Mesenchymal stem cell (in vitro differentiated cells and primary cell): ENCODE results near the gene CES1.
"Not testable (repeated sequence)": the region's sequence is repeated elsewhere in the genome, so short reads cannot be mapped to it uniquely, and the experiment has no call there.

ENCODE experiments used
- DNase-seq: peaks from one replicate; pipeline ENCODE4 v3.0.0-alpha.2; 2013
- H2AFZ ChIP-seq: one replicate; pipeline ENCODE4 v1.6.1; 2013; ENCODE audit warnings: low read depth, mild to moderate bottlenecking, control low read depth, inconsistent platforms, low read length, moderate library complexity
- H2AK5ac ChIP-seq: 2 replicates; pipeline ENCODE4 v1.6.1; 2013; ENCODE audit warnings: low read length, moderate library complexity, mild to moderate bottlenecking, inconsistent platforms; ENCODE audit not compliant: severe bottlenecking
- H2BK120ac ChIP-seq: one replicate; pipeline ENCODE4 v1.6.1; 2013; ENCODE audit warnings: low read depth, mild to moderate bottlenecking, inconsistent platforms, low read length, moderate library complexity
- H2BK12ac ChIP-seq, 2 experiments: one replicate each; pipeline ENCODE4 v1.6.1; 2013; ENCODE audit warnings: inconsistent platforms in 2 of 2, low read length in 2 of 2, mild to moderate bottlenecking in 2 of 2, moderate library complexity in 2 of 2, control low read depth in 1 of 2
- H2BK15ac ChIP-seq: one replicate; pipeline ENCODE4 v1.6.1; 2013; ENCODE audit warnings: mild to moderate bottlenecking, low read depth, inconsistent platforms; ENCODE audit not compliant: poor library complexity, severe bottlenecking
- H2BK5ac ChIP-seq: 2 replicates; pipeline ENCODE4 v1.6.1; 2013; ENCODE audit warnings: low read depth, mild to moderate bottlenecking, low read length, control low read depth, inconsistent platforms; ENCODE audit not compliant: poor library complexity, severe bottlenecking
- H3K14ac ChIP-seq, 2 experiments: one replicate each; pipeline ENCODE4 v1.6.1; 2013; ENCODE audit warnings: inconsistent platforms in 2 of 2, low read length in 2 of 2, control low read depth in 1 of 2, mild to moderate bottlenecking in 1 of 2, moderate library complexity in 1 of 2
- H3K18ac ChIP-seq, 2 experiments: one replicate each; pipeline ENCODE4 v1.6.1; 2013; ENCODE audit warnings: inconsistent platforms in 2 of 2, low read length in 2 of 2, control low read depth in 1 of 2, low read depth in 1 of 2, mild to moderate bottlenecking in 1 of 2
- H3K23ac ChIP-seq, 2 experiments: one replicate each; pipeline ENCODE4 v1.6.1; 2013; ENCODE audit warnings: inconsistent platforms in 2 of 2, low read length in 2 of 2, mild to moderate bottlenecking in 2 of 2, moderate library complexity in 2 of 2, control low read depth in 1 of 2
- H3K27ac ChIP-seq: 2 replicates; pipeline ENCODE4 v1.5.1; 2013; ENCODE audit warnings: mild to moderate bottlenecking, moderate library complexity, low read length, control low read depth, inconsistent platforms; ENCODE audit not compliant: poor library complexity, severe bottlenecking
- H3K27me3 ChIP-seq, 2 experiments: 2 replicates each; pipeline versions ENCODE4 v1.6.1 to v1.7.0; 2013; ENCODE audit warnings: low read length in 2 of 2, mild to moderate bottlenecking in 2 of 2, moderate library complexity in 2 of 2, control low read depth in 1 of 2, inconsistent platforms in 1 of 2; ENCODE audit not compliant: control insufficient read depth in 1 of 2, insufficient read depth in 1 of 2
- H3K36me3 ChIP-seq, 2 experiments: 2 replicates each; pipeline versions ENCODE4 v1.6.1 to v1.7.0; 2013; ENCODE audit warnings: low read length in 2 of 2, control low read depth in 1 of 2, inconsistent platforms in 1 of 2, low read depth in 1 of 2, mild to moderate bottlenecking in 1 of 2; ENCODE audit not compliant: insufficient read depth in 2 of 2, control insufficient read depth in 1 of 2
- H3K4ac ChIP-seq, 2 experiments: one replicate each; pipeline ENCODE4 v1.6.1; 2013; ENCODE audit warnings: inconsistent platforms in 2 of 2, low read length in 2 of 2, mild to moderate bottlenecking in 2 of 2, moderate library complexity in 2 of 2, control low read depth in 1 of 2, low read depth in 1 of 2
- H3K4me1 ChIP-seq: 2 replicates; pipeline ENCODE4 v1.6.1; 2013; ENCODE audit warnings: low read depth, low read length, control low read depth; ENCODE audit not compliant: control insufficient read depth, insufficient read depth
- H3K4me2 ChIP-seq: 2 replicates; pipeline ENCODE4 v1.6.1; 2013; ENCODE audit warnings: low read length, mild to moderate bottlenecking, inconsistent platforms; ENCODE audit not compliant: poor library complexity, severe bottlenecking
- H3K4me3 ChIP-seq, 2 experiments: 2 replicates each; pipeline versions ENCODE4 v1.5.1 to v1.7.0; 2013; ENCODE audit warnings: low read length in 2 of 2, mild to moderate bottlenecking in 2 of 2, control low read depth in 1 of 2, low read depth in 1 of 2; ENCODE audit not compliant: insufficient read depth in 1 of 2
- H3K79me1 ChIP-seq: replicated peaks from 2 replicates; pipeline ENCODE4 v1.6.1; 2013; ENCODE audit warnings: mild to moderate bottlenecking, control low read depth, low read length, inconsistent platforms; ENCODE audit not compliant: poor library complexity, severe bottlenecking
- H3K9ac ChIP-seq: 2 replicates; pipeline ENCODE4 v1.7.0; 2013; ENCODE audit warnings: mild to moderate bottlenecking, low read length, moderate library complexity
- H3K9me3 ChIP-seq: 2 replicates; pipeline ENCODE4 v1.7.0; 2013; ENCODE audit warnings: mild to moderate bottlenecking, low read length; ENCODE audit not compliant: control insufficient read depth
- H4K8ac ChIP-seq: one replicate; pipeline ENCODE4 v1.6.1; 2013; ENCODE audit warnings: inconsistent platforms, mild to moderate bottlenecking, low read length, moderate library complexity
- H4K91ac ChIP-seq: one replicate; pipeline ENCODE4 v1.6.1; 2013; ENCODE audit warnings: mild to moderate bottlenecking, low read length, inconsistent platforms
- WGBS: methylation state at CpG from one replicate; pipeline ENCODE4 v1.1.7; 2013; ENCODE audit warnings: mixed read lengths; 5-methylcytosine and 5-hydroxymethylcytosine counted together

The CES1 gene

DNA sequence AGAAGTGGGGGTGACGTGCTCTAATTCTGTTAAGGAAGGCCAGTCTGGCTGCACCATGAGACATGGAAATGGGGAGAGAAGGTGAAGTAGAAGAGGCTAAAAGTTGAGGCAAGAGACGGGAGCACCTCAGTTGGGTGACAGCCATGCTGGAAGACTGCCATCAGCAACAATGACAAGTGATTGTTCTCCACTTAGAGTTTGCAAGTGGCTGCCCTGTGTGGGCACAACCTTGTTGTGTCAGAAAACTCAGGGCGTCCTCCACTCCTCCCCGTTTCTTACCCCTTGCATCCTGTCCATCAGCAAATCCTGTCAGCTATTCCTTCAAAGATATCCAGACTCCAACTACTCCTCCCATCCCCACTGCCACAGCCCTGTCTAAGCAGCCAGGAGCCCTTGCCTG is 17.6 kb downstream of the CES1 start:
- 72% methylated on average over 3 of the region's 4 CpGs for WGBS
- no peak overlapping the region for H2BK5ac ChIP-seq

DNA sequence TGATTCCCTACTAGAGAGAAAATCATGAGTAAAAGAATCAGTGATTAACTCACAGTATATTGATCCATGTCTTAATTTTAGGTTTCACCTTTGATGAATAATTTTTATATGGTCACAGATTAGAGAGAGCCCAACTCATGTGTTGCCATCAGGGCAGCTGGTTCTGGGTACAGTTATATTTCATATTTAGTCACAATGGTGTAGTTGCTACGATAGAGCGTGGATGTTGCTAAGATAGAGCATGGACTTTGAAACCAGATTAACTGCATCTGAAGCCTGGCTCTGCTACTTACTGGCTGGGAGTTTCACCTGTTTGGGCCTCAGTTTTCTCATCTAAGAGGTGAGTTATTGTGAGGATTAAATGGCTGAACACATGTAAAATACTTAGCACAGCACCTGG is 18.7 kb downstream of the CES1 start:
- not testable (repeated sequence) for H2AFZ ChIP-seq, H3K18ac ChIP-seq, H3K23ac ChIP-seq, H4K8ac ChIP-seq, H3K4me3 ChIP-seq, H3K9me3 ChIP-seq, H3K27ac ChIP-seq, H3K9ac ChIP-seq, H2BK120ac ChIP-seq, H3K36me3 ChIP-seq, H3K14ac ChIP-seq, DNase-seq, H2BK5ac ChIP-seq, H2BK15ac ChIP-seq, H3K4me2 ChIP-seq, H2AK5ac ChIP-seq, H3K4ac ChIP-seq, H3K79me1 ChIP-seq, H4K91ac ChIP-seq, H3K4me1 ChIP-seq, H2BK12ac ChIP-seq
- WGBS: 76% methylated on average over 1 of the region's 2 CpGs
- H3K27me3 ChIP-seq: peaks cover 0 to 12% of the 10 kb centered on the region in 2 experiments

More for the DNA sequence above, 17.6 kb downstream of the CES1 start:
- Histone ChIP-seq H3K23ac (no peak overlapping the region), H3K4me2 (no peak overlapping the region), H2AFZ (no peak overlapping the region), H4K91ac (no peak overlapping the region), H2BK120ac (no peak overlapping the region), H3K27me3 (peaks cover 0 to 12% of the 10 kb centered on the region in 2 experiments), H3K9ac (no peak overlapping the region), H3K4me3 (no peak overlapping the region), H3K79me1 (no peaks in the 10 kb centered on the region), H2BK15ac (no peak overlapping the region), H3K14ac (no peak overlapping the region), H3K36me3 (no peaks in the 10 kb centered on the region), H2BK12ac (no peak overlapping the region), H3K4ac (no peak overlapping the region), H3K4me1 (no peaks in the 10 kb centered on the region), H4K8ac (no peak overlapping the region), H3K9me3 (no peaks in the 10 kb centered on the region), H2AK5ac (no peak overlapping the region), H3K27ac (no peak overlapping the region), H3K18ac (no peak overlapping the region)
- no peak for DNase-seq

DNA sequence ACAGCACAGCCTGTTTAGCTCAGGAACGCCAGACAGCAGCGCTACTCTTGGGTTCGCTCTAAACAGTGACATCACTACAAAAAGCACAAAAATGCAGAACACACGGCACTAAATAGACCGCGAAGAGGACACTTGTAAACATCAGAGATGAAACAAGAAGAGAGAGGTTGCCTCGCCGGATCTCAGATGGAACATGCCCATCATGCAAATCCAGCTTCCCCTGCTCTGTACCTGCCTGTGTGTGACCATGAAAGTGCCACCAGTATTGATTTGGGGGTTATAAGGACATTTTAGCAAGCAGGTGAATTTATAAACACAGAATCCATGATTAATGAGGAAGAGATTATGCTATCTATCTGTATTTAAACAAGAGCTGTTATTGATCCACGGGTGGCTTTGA is 19.2 kb downstream of the CES1 start:
- H3K4me1 ChIP-seq, H2AK5ac ChIP-seq, H3K9me3 ChIP-seq, H3K79me1 ChIP-seq, H3K9ac ChIP-seq, H3K4me3 ChIP-seq, H3K4ac ChIP-seq, H2BK15ac ChIP-seq, H3K23ac ChIP-seq, H4K91ac ChIP-seq, H3K14ac ChIP-seq, H3K27ac ChIP-seq, H3K36me3 ChIP-seq, H2BK120ac ChIP-seq, H2BK5ac ChIP-seq, H2BK12ac ChIP-seq, H2AFZ ChIP-seq, H4K8ac ChIP-seq, H3K18ac ChIP-seq, H3K4me2 ChIP-seq, DNase-seq: not testable (repeated sequence)
- 92% methylated on average over 6 of the region's 9 CpGs for WGBS
- peaks cover 0 to 12% of the 10 kb centered on the region in 2 experiments for H3K27me3 ChIP-seq

DNA sequence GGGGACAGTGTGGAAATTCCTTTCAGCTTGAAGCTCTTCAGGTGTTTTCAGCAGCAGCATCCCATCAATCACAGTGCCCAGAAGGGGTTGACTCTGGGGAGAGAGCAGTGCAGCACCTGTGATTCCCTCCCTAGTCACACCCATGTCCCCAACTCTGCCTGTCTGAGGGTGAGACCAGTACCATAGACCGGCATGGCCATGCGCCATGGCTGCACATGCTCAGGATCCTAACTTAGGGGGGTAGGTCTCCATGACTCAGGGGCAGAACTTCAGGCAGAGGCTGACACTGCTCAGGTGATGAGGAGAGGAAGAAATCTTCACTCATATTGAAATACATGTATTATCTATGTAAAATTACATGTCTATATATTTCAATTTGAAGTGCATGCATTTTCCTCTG is 19.9 kb downstream of the CES1 start:
- no peaks in the 10 kb centered on the region for H3K4me1 ChIP-seq
- no peak overlapping the region for H3K18ac ChIP-seq
- WGBS: 50% methylated on average over 2 of the region's 2 CpGs
- no peak overlapping the region for H3K9ac ChIP-seq
- H2AFZ ChIP-seq: no peak overlapping the region
- peaks cover 0 to 12% of the 10 kb centered on the region in 2 experiments for H3K27me3 ChIP-seq
- H3K9me3 ChIP-seq: no peaks in the 10 kb centered on the region
- no peak overlapping the region for H4K91ac ChIP-seq
- no peak overlapping the region for H4K8ac ChIP-seq
- no peak overlapping the region for H2BK120ac ChIP-seq
- H3K79me1 ChIP-seq: no peaks in the 10 kb centered on the region
- DNase-seq: no peak
- no peak overlapping the region for H3K4me3 ChIP-seq
- no peak overlapping the region for H2AK5ac ChIP-seq
- H3K4me2 ChIP-seq: no peak overlapping the region
- H2BK12ac ChIP-seq: no peak overlapping the region
- no peaks in the 10 kb centered on the region for H3K36me3 ChIP-seq
- no peak overlapping the region for H2BK15ac ChIP-seq
- H3K23ac ChIP-seq: no peak overlapping the region
- no peak overlapping the region for H2BK5ac ChIP-seq
- no peak overlapping the region for H3K27ac ChIP-seq
- H3K4ac ChIP-seq: no peak overlapping the region
- no peak overlapping the region for H3K14ac ChIP-seq
